Naive thymus-derived CD4-positive, alpha-beta T cell (primary cell): ENCODE results near the gene PPP1R7. TPM values are rescaled to one million over a fixed set of nuclear protein-coding genes. Genes with fewer than 3 reads are reported as not detected.
"Not testable (repeated sequence)": the region's sequence is repeated elsewhere in the genome, so short reads cannot be mapped to it uniquely, and the experiment has no call there.

ENCODE experiments used
- ATAC-seq: fragments of 150-1000 bp; cut with Tn5 transposase; 2 replicates; pipeline ENCODE4 v1.10.0; 2021; ENCODE audit warnings: mild to moderate bottlenecking, moderate library complexity
- CTCF ChIA-PET: fragments of 350-600 bp; sonication (Branson Sonifier 250); formaldehyde crosslinking; loops from one replicate; lab custom pipeline; 2021; ENCODE audit warnings: antibody characterized with exemption; lab: Charles Lee
- POLR2A ChIA-PET: fragments of 350-600 bp; sonication (Branson Sonifier 250); formaldehyde crosslinking; loops from one replicate; lab custom pipeline; 2021; ENCODE audit warnings: antibody characterized with exemption, inconsistent platforms; lab: Charles Lee
- DNase-seq, 9 donors: peaks; one replicate each; pipeline versions ENCODE4 v3.0.0 to v3.0.0-alpha.2; 2020 to 2022; ENCODE audit warnings: mixed read lengths in 1 of 9
- H3K27ac ChIP-seq: one replicate; pipeline ENCODE4 v1.7.0; 2013; ENCODE audit warnings: mild to moderate bottlenecking, low read depth, low read length, moderate library complexity
- H3K27me3 ChIP-seq, 2 donors: one replicate each; pipeline ENCODE4 v1.7.0; 2013; ENCODE audit warnings: low read length in 2 of 2, mild to moderate bottlenecking in 2 of 2, moderate library complexity in 2 of 2; ENCODE audit not compliant: control insufficient read depth in 2 of 2, insufficient read depth in 2 of 2
- H3K36me3 ChIP-seq, 3 experiments: 1 replicate in 2 of 3; 2 replicates in 1 of 3; pipeline ENCODE4 v1.7.0; 2013; ENCODE audit warnings: low read length in 3 of 3, mild to moderate bottlenecking in 3 of 3, moderate library complexity in 1 of 3; ENCODE audit not compliant: insufficient read depth in 3 of 3, control insufficient read depth in 2 of 3
- H3K4me1 ChIP-seq, 2 donors: one replicate each; pipeline ENCODE4 v1.7.0; 2013; ENCODE audit warnings: low read length in 2 of 2, mild to moderate bottlenecking in 2 of 2, moderate library complexity in 1 of 2; ENCODE audit not compliant: control insufficient read depth in 2 of 2, insufficient read depth in 2 of 2
- H3K4me3 ChIP-seq: 2 replicates; pipeline ENCODE4 v1.7.0; 2013; ENCODE audit warnings: mild to moderate bottlenecking, low read length
- H3K9me3 ChIP-seq, 3 experiments: 1 replicate in 2 of 3; 2 replicates in 1 of 3; pipeline ENCODE4 v1.7.0; 2013; ENCODE audit warnings: low read length in 3 of 3; ENCODE audit not compliant: control insufficient read depth in 2 of 3
- H3K27ac Mint-ChIP-seq, 9 donors: one replicate each; pipeline ENCODE4 v1.8.0; 2020 to 2022; ENCODE audit warnings: mixed read lengths in 9 of 9, mild to moderate bottlenecking in 8 of 9, moderate library complexity in 5 of 9, inconsistent platforms in 2 of 9
- H3K27me3 Mint-ChIP-seq, 5 donors: one replicate each; pipeline ENCODE4 v1.8.0; 2021 to 2022; ENCODE audit warnings: mixed read lengths in 5 of 5, mild to moderate bottlenecking in 1 of 5
- H3K36me3 Mint-ChIP-seq, 5 donors: one replicate each; pipeline ENCODE4 v1.8.0; 2020 to 2022; ENCODE audit warnings: mixed read lengths in 5 of 5, mild to moderate bottlenecking in 3 of 5, inconsistent platforms in 1 of 5
- H3K4me1 Mint-ChIP-seq, 7 donors: one replicate each; pipeline ENCODE4 v1.8.0; 2020 to 2022; ENCODE audit warnings: mixed read lengths in 7 of 7, mild to moderate bottlenecking in 3 of 7, inconsistent platforms in 1 of 7
- H3K4me3 Mint-ChIP-seq, 10 donors: one replicate each; pipeline ENCODE4 v1.8.0; 2020 to 2022; ENCODE audit warnings: mild to moderate bottlenecking in 10 of 10, mixed read lengths in 10 of 10, moderate library complexity in 6 of 10, inconsistent platforms in 2 of 10
- H3K9me3 Mint-ChIP-seq, 11 donors: one replicate each; pipeline ENCODE4 v1.8.0; 2020 to 2022; ENCODE audit warnings: mixed read lengths in 11 of 11, mild to moderate bottlenecking in 4 of 11, inconsistent platforms in 1 of 11, moderate library complexity in 1 of 11
- intact Hi-C, 2 donors: fragments of 100-400 bp; cut with micrococcal nuclease; formaldehyde crosslinking; loops; one replicate each; pipeline ENCODE4 v1.15.1; 2023
- polyA plus RNA-seq, 2 donors: library from polyadenylated mRNA; unstranded; fragments of 300-500 nt; fragmentation: Illumina TruSeq; gene quantifications; one replicate each; pipeline ENCODE4 v1.2.3, GENCODE V29; 2021
- total RNA-seq, 6 experiments: library from RNA in 5 of 6; stranded (reverse) in 5 of 6; gene quantifications; 1 replicate in 5 of 6; 2 replicates in 1 of 6; pipeline ENCODE4 v1.2.3 and lab custom pipeline; 2021 to 2026

Gene PPP1R7, protein sequence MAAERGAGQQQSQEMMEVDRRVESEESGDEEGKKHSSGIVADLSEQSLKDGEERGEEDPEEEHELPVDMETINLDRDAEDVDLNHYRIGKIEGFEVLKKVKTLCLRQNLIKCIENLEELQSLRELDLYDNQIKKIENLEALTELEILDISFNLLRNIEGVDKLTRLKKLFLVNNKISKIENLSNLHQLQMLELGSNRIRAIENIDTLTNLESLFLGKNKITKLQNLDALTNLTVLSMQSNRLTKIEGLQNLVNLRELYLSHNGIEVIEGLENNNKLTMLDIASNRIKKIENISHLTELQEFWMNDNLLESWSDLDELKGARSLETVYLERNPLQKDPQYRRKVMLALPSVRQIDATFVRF
- total RNA-seq (100 to 1,000 TPM in 1 of 5 experiments, 10 to 100 TPM in 4; 39.2 to 105 (median 55.3) TPM), polyA plus RNA-seq (100 to 1,000 TPM; 110 to 122 TPM), total RNA-seq (lab: John Stamatoyannopoulos, UW) (33.4 reads per million, percentile 62 among the genes with 10 or more reads in this experiment)

DNA sequence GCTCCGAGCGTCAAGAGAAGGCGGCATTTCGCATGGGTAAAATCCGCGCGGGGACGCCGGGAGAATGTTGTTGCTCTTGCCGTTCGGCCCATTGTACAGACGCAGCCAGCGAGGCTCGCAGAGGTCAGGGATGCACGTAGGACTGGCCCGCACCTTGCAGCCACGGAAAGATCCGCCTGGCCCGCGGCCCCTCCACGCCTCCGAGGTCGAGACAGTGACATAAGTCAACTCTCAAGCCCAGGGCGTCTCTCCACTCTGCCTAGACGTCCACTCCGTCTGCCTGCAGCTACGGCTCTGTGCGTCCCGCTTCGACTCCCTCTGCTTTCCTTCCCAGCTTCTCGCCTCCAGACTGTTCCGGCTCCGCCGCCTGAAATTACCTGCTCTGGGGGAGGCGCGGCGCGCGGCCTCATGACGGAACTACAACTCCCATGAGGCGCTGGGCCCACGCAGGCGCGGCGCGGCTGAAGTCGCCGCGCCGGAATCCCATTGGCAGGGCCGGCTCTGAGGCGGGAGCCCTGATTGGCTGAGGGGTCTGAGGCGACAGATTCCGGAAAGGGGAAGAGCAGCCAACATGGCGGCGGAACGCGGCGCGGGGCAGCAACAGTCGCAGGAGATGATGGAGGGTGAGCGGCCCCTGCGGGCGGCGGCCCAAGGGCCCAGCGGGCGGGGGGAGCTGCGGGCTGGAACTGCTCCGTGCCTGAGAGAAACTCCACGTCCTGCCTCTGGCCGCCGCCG lies at the start of gene PPP1R7:
TSS of gene PPP1R7 (plus strand) at position 543 of the 735 bp plus-strand sequence. CDS start at position 572, 29 bp downstream.
- POLR2A ChIA-PET = interaction anchor here (0.5 to 7.0 kb wide), 23 partner anchors 10 to 564 kb away, joined by 3 to 150 read pairs (median 3); partner anchors contain the start of genes CAPN10, MTERF4 and SNED1
- no peaks in the 10 kb centered on the region for H3K9me3 ChIP-seq
- intact Hi-C loops = loop anchor here (1.0 to 10.0 kb wide), 19 partner anchors 48 to 731 kb away; partner anchors contain the start of genes ATG4B (in 2 of the 2), HDLBP (in 2 of the 2), MTERF4 (in 2 of the 2) and SEPTIN2 (in 2 of the 2)
- H3K27ac ChIP-seq = peak within 1 kb of the TSS; percentile 71
- DNase-seq (peak; percentile 83 to 96 (median 93)), ATAC-seq (peak; percentile 87)
- CTCF ChIA-PET = interaction anchor here (0.6 to 4.4 kb wide), 14 partner anchors 10 to 235 kb away, joined by 3 to 30 read pairs (median 4); no protein-coding TSS in a partner anchor
- H3K27me3 ChIP-seq = no peaks in the 10 kb centered on the region
- peaks cover 13 to 26% of the 10 kb centered on the region in 2 donors for H3K4me1 ChIP-seq
- peak within 1 kb of the TSS; percentile 97 for H3K4me3 ChIP-seq
- Mint-ChIP-seq H3K27ac (peak within 1 kb of the TSS; percentile 85 to 97 (median 94)), H3K9me3 (no peaks in the 10 kb centered on the region), H3K27me3 (no peaks in the 10 kb centered on the region), H3K4me3 (peak within 1 kb of the TSS; percentile 95 to 100 (median 98)), H3K36me3 (peaks cover 0 to 16% (median 4%) of the 10 kb centered on the region in 5 donors), H3K4me1 (peaks cover 33 to 58% (median 51%) of the 10 kb centered on the region in 7 donors)
- H3K36me3 ChIP-seq = peaks cover 0 to 13% (median 0%) of the 10 kb centered on the region in 3 experiments

- H3K4me3 Mint-ChIP-seq = peak within 1 kb of the TSS; percentile 86 to 99 (median 96)
- H3K27me3 Mint-ChIP-seq = no peaks in the 10 kb centered on the region
- peak; percentile 98 for ATAC-seq
- no peaks in the 10 kb centered on the region for H3K9me3 ChIP-seq
- peaks cover 9 to 42% (median 16%) of the 10 kb centered on the region in 5 donors for H3K36me3 Mint-ChIP-seq
- POLR2A ChIA-PET = interaction anchor here (0.7 to 13.6 kb wide), 14 partner anchors 8 to 214 kb away, joined by 3 to 150 read pairs (median 4); partner anchors contain the start of genes HDLBP, PASK, PPP1R7 and SEPTIN2
- peaks cover 27 to 84% (median 64%) of the 10 kb centered on the region in 7 donors for H3K4me1 Mint-ChIP-seq
- intact Hi-C loops = loop anchor here (1.0 to 10.0 kb wide), 12 partner anchors 10 to 782 kb away; partner anchors contain the start of genes HDLBP (in 2 of the 2), SEPTIN2 (in 2 of the 2), ATG4B (in 1 of the 2) and PASK (in 1 of the 2)
- H3K27ac ChIP-seq = peak within 1 kb of the TSS; percentile 92
- no peaks in the 10 kb centered on the region for H3K9me3 Mint-ChIP-seq
- H3K27ac Mint-ChIP-seq = peak within 1 kb of the TSS; percentile 96 to 99 (median 99)
- DNase-seq = peak; percentile 80 to 91 (median 86)
- H3K4me3 ChIP-seq = peak within 1 kb of the TSS; percentile 89
- no peaks in the 10 kb centered on the region for H3K27me3 ChIP-seq
- peaks cover 29 to 55% of the 10 kb centered on the region in 2 donors for H3K4me1 ChIP-seq
- CTCF ChIA-PET = interaction anchor here (0.5 to 1.5 kb wide), 4 partner anchors 22 to 60 kb away, joined by 3 to 5 read pairs (median 4); no protein-coding TSS in a partner anchor
- H3K36me3 ChIP-seq = peaks cover under 1 to 33% (median 7%) of the 10 kb centered on the region in 3 experiments
Observed at GRCh38 chr2:241102239-241102803, 47.9 kb upstream of the PPP1R7 start, which contains the start of gene MTERF4. MTERF4 (minus strand) TSS chr2:241102287; CDS start chr2:241102273, 14 bp downstream.

- DNase-seq (no peak), ATAC-seq (no peak)
- Histone ChIP-seq H3K27me3 (no peaks in the 10 kb centered on the region), H3K27ac (peak overlapping the region; percentile 92), H3K4me3 (peak overlapping the region; percentile 89), H3K4me1 (peaks cover 35 to 59% of the 10 kb centered on the region in 2 donors), H3K9me3 (peaks cover 0 to 2% (median 0%) of the 10 kb centered on the region in 3 experiments), H3K36me3 (peaks cover 0 to 33% (median 7%) of the 10 kb centered on the region in 3 experiments)
- peak overlapping the region; percentile 96 to 99 (median 99) for H3K27ac Mint-ChIP-seq
- POLR2A ChIA-PET = interaction anchor here (0.7 to 13.6 kb wide), 8 partner anchors 8 to 568 kb away, joined by 3 to 150 read pairs (median 6); partner anchors contain the start of genes HDLBP, PASK, PPP1R7 and SEPTIN2
- H3K4me1 Mint-ChIP-seq = peaks cover 24 to 84% (median 64%) of the 10 kb centered on the region in 7 donors
- CTCF ChIA-PET = interaction anchor here (0.7 kb wide), 1 partner anchor 600 kb away, joined by 3 read pairs; no protein-coding TSS in a partner anchor
- intact Hi-C loops = loop anchor here (1.0 to 10.0 kb wide), 8 partner anchors 8 to 782 kb away; partner anchors contain the start of genes ATG4B (in 1 of the 2), HDLBP (in 1 of the 2), RNPEPL1 (in 1 of the 2) and SEPTIN2 (in 1 of the 2)
- H3K36me3 Mint-ChIP-seq = peaks cover 5 to 34% (median 15%) of the 10 kb centered on the region in 5 donors
- H3K9me3 Mint-ChIP-seq = peaks cover 0 to 1% (median 0%) of the 10 kb centered on the region in 11 donors
- H3K4me3 Mint-ChIP-seq = peak overlapping the region; percentile 86 to 99 (median 96)
- no peaks in the 10 kb centered on the region for H3K27me3 Mint-ChIP-seq
Observed at GRCh38 chr2:241103176-241103595, 47.1 kb upstream of the PPP1R7 start.

DNA sequence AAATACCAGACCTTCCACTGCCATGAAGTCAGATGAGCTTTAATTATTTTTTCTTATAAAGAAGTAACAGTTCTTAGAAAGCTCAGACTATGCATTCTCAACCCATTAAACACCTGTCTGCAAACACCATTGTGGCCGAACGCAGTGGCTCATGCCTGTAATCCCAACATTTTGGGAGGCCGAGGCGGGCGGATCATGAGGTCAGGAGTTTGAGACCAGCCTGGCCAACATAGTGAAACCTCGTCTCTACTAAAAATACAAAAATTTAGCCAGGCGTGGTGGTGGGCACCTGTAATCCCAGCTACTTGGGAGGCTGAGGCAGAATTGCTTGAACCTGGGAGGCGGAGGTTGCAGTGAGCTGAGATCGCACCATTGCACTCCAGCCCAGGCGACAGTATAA lies 45.7 kb upstream of the PPP1R7 start:
- peaks cover 46 to 65% of the 10 kb centered on the region in 2 donors for H3K4me1 ChIP-seq
- Mint-ChIP-seq H3K36me3 (peaks cover 6 to 33% (median 13%) of the 10 kb centered on the region in 5 donors), H3K4me3 (peak overlapping the region in 4 of 10 donors; percentile 2 to 98 (median 49)), H3K27ac (peak overlapping the region in 7 of 9 donors; percentile 88 to 99 (median 99)), H3K4me1 (peaks cover 20 to 84% (median 62%) of the 10 kb centered on the region in 7 donors)
- not testable (repeated sequence) for ATAC-seq, H3K9me3 Mint-ChIP-seq, DNase-seq, H3K27me3 ChIP-seq, H3K27me3 Mint-ChIP-seq, H3K4me3 ChIP-seq, H3K9me3 ChIP-seq
- H3K27ac ChIP-seq = peak overlapping the region; percentile 92
- ChIA-PET CTCF (interaction anchor here (1.2 kb wide), 1 partner anchor 10 kb away, joined by 4 read pairs; no protein-coding TSS in a partner anchor), POLR2A (interaction anchor here (0.9 to 13.6 kb wide), 5 partner anchors 9 to 211 kb away, joined by 3 to 150 read pairs (median 6); partner anchors contain the start of genes HDLBP, PASK, PPP1R7 and SEPTIN2)
- peaks cover 0 to 26% (median 7%) of the 10 kb centered on the region in 3 experiments for H3K36me3 ChIP-seq
- intact Hi-C loops = loop anchor here in 1 of 2 donors (5.0 to 10.0 kb wide), 2 partner anchors 537 to 780 kb away; partner anchors contain the start of gene RNPEPL1

DNA sequence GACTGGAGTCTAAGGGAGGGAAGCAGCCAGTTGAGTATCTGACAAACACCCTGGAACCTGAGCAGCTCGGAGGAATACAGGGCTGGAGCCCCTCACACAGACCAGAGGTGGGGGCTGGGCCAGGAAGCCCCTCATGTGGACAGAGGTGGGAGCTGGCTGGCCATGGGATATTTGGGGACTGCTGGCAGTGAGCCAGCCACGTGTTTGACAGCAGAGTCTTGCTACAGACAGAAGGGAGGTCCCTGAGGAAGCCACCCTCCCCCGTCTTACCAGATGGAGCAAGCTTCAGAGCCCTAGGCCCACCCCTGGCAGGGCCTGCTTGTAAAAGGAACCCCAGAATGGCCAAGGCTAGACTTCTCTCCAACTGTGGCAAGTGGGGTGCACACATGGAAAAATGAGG lies 44.6 kb upstream of the PPP1R7 start:
- CTCF ChIA-PET = interaction anchor here (0.7 to 1.2 kb wide), 3 partner anchors 10 to 24 kb away, joined by 3 to 4 read pairs (median 3); no protein-coding TSS in a partner anchor
- intact Hi-C loops = loop anchor here in 1 of 2 donors (10.0 kb wide), 1 partner anchor 779 kb away; no protein-coding TSS in a partner anchor
- POLR2A ChIA-PET = interaction anchor here (0.8 to 13.6 kb wide), 6 partner anchors 11 to 218 kb away, joined by 3 to 150 read pairs (median 3); partner anchors contain the start of genes PASK and PPP1R7
- H3K27ac ChIP-seq = peak overlapping the region; percentile 58
- H3K4me3 Mint-ChIP-seq = peak overlapping the region in 1 of 10 donors; percentile 82
- H3K27ac Mint-ChIP-seq = peak overlapping the region in 8 of 9 donors; percentile 88 to 99 (median 98)
- H3K9me3 ChIP-seq = peaks cover 0 to 6% (median 0%) of the 10 kb centered on the region in 3 experiments
- no peaks in the 10 kb centered on the region for H3K27me3 Mint-ChIP-seq
- peaks cover 0 to 9% (median 7%) of the 10 kb centered on the region in 11 donors for H3K9me3 Mint-ChIP-seq
- H3K4me1 ChIP-seq = peaks cover 56 to 71% of the 10 kb centered on the region in 2 donors
- H3K36me3 ChIP-seq = peaks cover 0 to 21% (median 7%) of the 10 kb centered on the region in 3 experiments
- no peak for DNase-seq
- ATAC-seq = no peak
- peaks cover 27 to 83% (median 59%) of the 10 kb centered on the region in 7 donors for H3K4me1 Mint-ChIP-seq
- no peaks in the 10 kb centered on the region for H3K27me3 ChIP-seq
- peaks cover 10 to 26% (median 18%) of the 10 kb centered on the region in 5 donors for H3K36me3 Mint-ChIP-seq
- no peak overlapping the region for H3K4me3 ChIP-seq
